COLO668 (cell line): ENCODE measurements around the gene GLIPR1.
"Not testable (repeated sequence)": the region's sequence is repeated elsewhere in the genome, so short reads cannot be mapped to it uniquely, and the experiment has no call there.

Experiments used
- DNase-seq: peaks from one replicate; lab custom pipeline; 2025; ENCODE audit not compliant: unreplicated experiment; lab: John Stamatoyannopoulos, UW

GLIPR1 gene

GRCh38 chr12:75471902-75472890 lies 8.4 kb upstream of the GLIPR1 start:
- DNase-seq: no peak

- no peak for DNase-seq
Observed at GRCh38 chr12:75474116-75474515, 6.4 kb upstream of the GLIPR1 start.

GRCh38 chr12:75476071-75476470 lies 4.5 kb upstream of the GLIPR1 start:
- no peak for DNase-seq

- no peak for DNase-seq
Observed at GRCh38 chr12:75477137-75477536, 3.4 kb upstream of the GLIPR1 start.

GRCh38 chr12:75478116-75478794 lies 2.3 kb upstream of the GLIPR1 start:
- no peak for DNase-seq

- no peak for DNase-seq
Observed at GRCh38 chr12:75479963-75480461, 543 bp upstream of the GLIPR1 start.

- no peak for DNase-seq
Observed at GRCh38 chr12:75481013-75481705, 604 bp downstream of the GLIPR1 start.

GRCh38 chr12:75481774-75482173 lies 1.2 kb downstream of the GLIPR1 start:
- DNase-seq: no peak

- no peak for DNase-seq
Observed at GRCh38 chr12:75482646-75483045, 2.1 kb downstream of the GLIPR1 start.

GRCh38 chr12:75483431-75483830 lies 2.9 kb downstream of the GLIPR1 start:
- no peak for DNase-seq

GRCh38 chr12:75484450-75484849 lies 3.9 kb downstream of the GLIPR1 start:
- not testable (repeated sequence) for DNase-seq

- DNase-seq: no peak
Observed at GRCh38 chr12:75487308-75487707, 6.8 kb downstream of the GLIPR1 start.

- DNase-seq: no peak
Observed at GRCh38 chr12:75488553-75488952, 8.0 kb downstream of the GLIPR1 start.

- DNase-seq: no peak
Observed at GRCh38 chr12:75489187-75489586, 8.6 kb downstream of the GLIPR1 start.

GRCh38 chr12:75489613-75490210 lies 9.2 kb downstream of the GLIPR1 start:
- DNase-seq: no peak

- DNase-seq: no peak
Observed at GRCh38 chr12:75491169-75491568, 10.6 kb downstream of the GLIPR1 start.

- no peak for DNase-seq
Observed at GRCh38 chr12:75503459-75503858, 22.9 kb downstream of the GLIPR1 start.

GRCh38 chr12:75503866-75504265 lies 23.3 kb downstream of the GLIPR1 start:
- no peak for DNase-seq

- no peak for DNase-seq
Observed at GRCh38 chr12:75505706-75506312, 25.3 kb downstream of the GLIPR1 start.

GRCh38 chr12:75507086-75507485 lies 26.5 kb downstream of the GLIPR1 start:
- no peak for DNase-seq

GRCh38 chr12:75508159-75508558 lies 27.6 kb downstream of the GLIPR1 start:
- DNase-seq: no peak
